ENCODE data around the gene APOM.

Gene APOM

GRCh38 chr6:31662124-31662723 lies 6.5 kb downstream of the APOM start:
- Mint-ChIP-seq H3K36me3 (ENCODE audit: low read depth) (peaks cover 24% of the 10 kb centered on the region), H3K9me3 (no peaks in the 10 kb centered on the region), H3K4me1 (peaks cover 73% of the 10 kb centered on the region), H3K4me3 (peak overlapping the region; percentile 83 to 95 (median 89)), H3K27me3 (ENCODE audit: low read depth) (no peaks in the 10 kb centered on the region), H3K27ac (peak overlapping the region; percentile 51 to 93 (median 65))
- no peak for TF ChIP-seq CTCF (IDR thresholded peaks at IDR 0.05; ENCODE audit: unreplicated experiment in 3 of 3)

GRCh38 chr6:31663126-31663960 lies 7.6 kb downstream of the APOM start:
- peaks cover 68% of the 10 kb centered on the region for H3K4me1 Mint-ChIP-seq
- TF ChIP-seq CTCF (IDR thresholded peaks at IDR 0.05; ENCODE audit: unreplicated experiment in 3 of 3) = no peak
- H3K9me3 Mint-ChIP-seq = no peaks in the 10 kb centered on the region

GRCh38 chr6:31663961-31664789 lies 8.5 kb downstream of the APOM start:
- H3K27ac Mint-ChIP-seq = peak overlapping the region; percentile 97 to 99 (median 99)
- H3K9me3 Mint-ChIP-seq = no peaks in the 10 kb centered on the region
- TF ChIP-seq CTCF (IDR thresholded peaks at IDR 0.05; ENCODE audit: unreplicated experiment in 3 of 3) = no peak
- peaks cover 39% of the 10 kb centered on the region for H3K36me3 Mint-ChIP-seq (ENCODE audit: low read depth)
- peaks cover 60% of the 10 kb centered on the region for H3K4me1 Mint-ChIP-seq
- no peaks in the 10 kb centered on the region for H3K27me3 Mint-ChIP-seq (ENCODE audit: low read depth)
- peak overlapping the region; percentile 93 to 97 (median 95) for H3K4me3 Mint-ChIP-seq

More at GRCh38 chr6:31663126-31663960, 7.6 kb downstream of the APOM start:
- peaks cover 30% of the 10 kb centered on the region for H3K36me3 Mint-ChIP-seq (ENCODE audit: low read depth)
- H3K4me3 Mint-ChIP-seq = peak overlapping the region; percentile 93 to 97 (median 95)
- H3K27me3 Mint-ChIP-seq (ENCODE audit: low read depth) = no peaks in the 10 kb centered on the region
- peak overlapping the region; percentile 97 to 99 (median 99) for H3K27ac Mint-ChIP-seq

- peaks cover 46% of the 10 kb centered on the region for H3K36me3 Mint-ChIP-seq (ENCODE audit: low read depth)
- H3K4me3 Mint-ChIP-seq = peak within 1 kb of the TSS; percentile 93 to 97 (median 95)
- no peaks in the 10 kb centered on the region for H3K27me3 Mint-ChIP-seq (ENCODE audit: low read depth)
- peaks cover 52% of the 10 kb centered on the region for H3K4me1 Mint-ChIP-seq
- no peak for TF ChIP-seq CTCF (IDR thresholded peaks at IDR 0.05; ENCODE audit: unreplicated experiment in 3 of 3)
- H3K9me3 Mint-ChIP-seq = no peaks in the 10 kb centered on the region
- H3K27ac Mint-ChIP-seq = peak within 1 kb of the TSS; percentile 97 to 99 (median 99)
Measured at GRCh38 chr6:31664790-31665500, 9.3 kb downstream of the APOM start, which contains the start of gene GPANK1. Gene GPANK1, minus strand, starts transcription at chr6:31664997. Its CDS starts 519 bp downstream, at chr6:31664478.

Data from nephron (organoid).